Measurements from ENCODE around the gene UACA.

DNA sequence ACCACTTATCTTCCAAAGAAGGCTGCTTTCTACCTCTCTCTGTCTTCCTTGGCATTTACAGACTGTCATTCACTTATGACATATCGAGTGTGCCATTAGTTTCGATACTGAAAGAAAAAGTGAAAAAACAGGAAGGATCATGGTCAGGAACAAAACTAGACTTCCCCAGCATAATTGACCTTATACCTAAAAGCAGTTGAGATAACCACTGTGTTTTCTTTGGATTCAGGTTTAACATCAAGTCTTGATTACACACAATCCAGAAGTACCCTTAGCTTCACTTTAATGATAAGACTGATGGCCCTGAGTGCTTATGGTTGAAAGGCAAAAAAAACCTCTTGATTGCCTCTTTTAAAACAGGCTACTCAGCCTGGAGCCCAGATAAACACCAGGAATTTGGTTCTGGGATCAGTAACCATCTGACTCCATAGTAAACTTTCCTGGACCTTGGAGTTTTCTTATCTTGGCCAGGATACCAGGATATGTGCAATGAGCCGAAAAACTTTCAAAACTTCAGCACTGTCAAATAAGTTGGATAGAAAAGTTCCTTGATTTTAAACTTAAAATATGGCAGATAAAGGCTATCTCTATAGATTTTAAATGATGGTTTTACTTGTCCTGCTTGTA is 5.0 kb upstream of the UACA start:
- TF ChIP-seq EZH2phosphoT487 (IDR thresholded peaks at IDR 0.05; ENCODE audit: insufficient read depth, low read depth) (no peak), EZH2 (IDR thresholded peaks at IDR 0.05; ENCODE audit: insufficient read depth, poor library complexity, severe bottlenecking) (no peak)

Measured in GM23248 (cell line).